ENCODE results near the gene FANCD2.
A peak's percentile ranks its signal among the peaks of the same experiment; 100 is the strongest.
"Not testable (repeated sequence)": the region's sequence is repeated elsewhere in the genome, so short reads cannot be mapped to it uniquely, and the experiment has no call there.

FANCD2 gene

DNA sequence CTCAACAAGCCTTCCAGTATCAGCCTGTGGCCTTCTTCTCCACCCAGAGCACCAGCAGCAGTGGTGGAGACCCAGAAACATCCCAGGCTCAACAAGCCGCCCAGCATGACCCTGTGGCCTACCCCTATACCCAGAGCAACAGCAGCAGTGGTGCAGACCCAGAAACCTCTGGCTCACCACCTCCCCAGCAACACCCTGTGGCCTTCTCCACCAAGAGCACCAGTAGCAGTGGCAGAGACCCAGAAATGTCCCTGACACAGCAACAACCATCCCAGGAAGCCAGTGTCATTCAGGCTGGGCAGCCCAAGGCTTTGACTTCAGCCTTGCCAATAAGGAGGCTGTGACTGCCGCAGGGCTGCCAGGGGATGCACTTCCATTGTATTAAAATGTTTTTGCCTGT lies 23.3 kb upstream of the FANCD2 start:
- Histone ChIP-seq H3K27ac (no peak overlapping the region), H3K9me3 (ENCODE audit: low read depth, low read length) (no peaks in the 10 kb centered on the region), H3K36me3 (ENCODE audit: insufficient read depth, low read length) (peaks cover 9% of the 10 kb centered on the region), H3K9ac (ENCODE audit: insufficient read length) (no peak overlapping the region), H3K4me3 (no peak overlapping the region)
- no peak for DNase-seq (ENCODE audit: low read depth, low spot score)
- TF ChIP-seq POLR2AphosphoS5 (IDR thresholded peaks at IDR 0.05; ENCODE audit: borderline replicate concordance, low read depth, low read length) = no peak

DNA sequence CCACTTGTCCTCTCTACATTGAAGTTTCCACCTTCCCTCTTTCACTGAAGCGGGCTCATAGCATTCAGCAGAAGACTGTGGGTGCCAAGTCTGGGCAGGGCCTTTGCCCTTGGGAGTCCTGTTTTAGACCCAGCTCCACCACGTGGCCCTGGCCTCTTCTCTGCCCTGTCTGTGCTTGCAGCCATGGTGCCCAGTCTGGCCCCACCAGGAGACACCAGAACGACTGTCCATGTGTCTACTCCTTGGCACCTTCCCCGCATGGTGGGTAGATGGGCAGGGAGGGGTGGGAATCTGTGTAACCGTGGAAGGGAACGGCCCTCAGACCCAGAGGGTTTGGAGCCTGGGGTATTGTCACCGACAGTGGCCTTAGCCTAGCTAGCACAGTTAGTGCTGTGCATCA lies 21.7 kb upstream of the FANCD2 start:
- H3K9ac ChIP-seq (ENCODE audit: insufficient read length) = no peak overlapping the region
- H3K27ac ChIP-seq = no peak overlapping the region
- H3K36me3 ChIP-seq (ENCODE audit: insufficient read depth, low read length) = peaks cover 2% of the 10 kb centered on the region; the same call in 1 of the 2 replicates
- TF ChIP-seq FOXP2 (optimal IDR thresholded peaks at IDR 0.05; ENCODE audit: control extremely low read depth, extremely low read length, insufficient read depth) (no peak), EZH2 (IDR thresholded peaks at IDR 0.05) (no peak), POLR2AphosphoS5 (IDR thresholded peaks at IDR 0.05; ENCODE audit: borderline replicate concordance, low read depth, low read length) (no peak)
- H3K9me3 ChIP-seq (ENCODE audit: low read depth, low read length) = no peaks in the 10 kb centered on the region
- DNase-seq (ENCODE audit: low read depth, low spot score) = no peak
- H3K4me3 ChIP-seq = no peak overlapping the region

DNA sequence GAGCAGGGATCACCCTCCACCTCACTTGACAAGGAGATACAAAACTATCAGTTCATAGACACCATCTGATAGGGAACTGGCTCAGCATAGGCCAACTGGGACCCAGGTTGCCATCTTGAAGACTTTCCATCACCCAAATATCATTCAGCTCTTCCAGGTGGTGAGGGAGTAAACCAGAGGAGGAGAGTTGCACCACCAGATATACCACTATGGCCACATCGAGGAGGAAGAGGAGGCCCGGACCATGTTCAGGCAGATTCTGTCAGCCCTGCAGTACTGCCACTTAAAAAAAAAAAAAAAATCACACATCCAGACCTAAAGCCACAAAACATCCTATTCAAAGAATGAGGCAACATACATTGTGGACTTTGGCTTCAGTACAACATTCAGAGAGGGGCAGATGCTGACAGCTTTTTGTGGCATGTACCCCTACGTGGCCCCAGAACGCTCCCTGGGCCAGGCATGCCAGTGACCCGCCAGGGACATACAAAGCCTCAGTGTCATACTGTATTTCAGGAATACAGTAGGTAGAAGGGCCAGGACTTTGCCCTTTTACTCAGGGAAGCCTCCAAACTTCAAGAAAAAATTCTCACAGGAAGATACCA lies 21.2 kb upstream of the FANCD2 start:
- DNase-seq (ENCODE audit: low read depth, low spot score) = no peak
- no peak overlapping the region for H3K4me3 ChIP-seq
- TF ChIP-seq POLR2AphosphoS5 (IDR thresholded peaks at IDR 0.05; ENCODE audit: borderline replicate concordance, low read depth, low read length) = no peak
- no peak for TF ChIP-seq FOXP2 (optimal IDR thresholded peaks at IDR 0.05; ENCODE audit: control extremely low read depth, extremely low read length, insufficient read depth)
- TF ChIP-seq EZH2 (IDR thresholded peaks at IDR 0.05) = no peak
- no peak overlapping the region for H3K9ac ChIP-seq (ENCODE audit: insufficient read length)
- H3K9me3 ChIP-seq (ENCODE audit: low read depth, low read length) = no peaks in the 10 kb centered on the region
- H3K36me3 ChIP-seq (ENCODE audit: insufficient read depth, low read length) = no peaks in the 10 kb centered on the region; the same call in 1 of the 2 replicates
- no peak overlapping the region for H3K27ac ChIP-seq

DNA sequence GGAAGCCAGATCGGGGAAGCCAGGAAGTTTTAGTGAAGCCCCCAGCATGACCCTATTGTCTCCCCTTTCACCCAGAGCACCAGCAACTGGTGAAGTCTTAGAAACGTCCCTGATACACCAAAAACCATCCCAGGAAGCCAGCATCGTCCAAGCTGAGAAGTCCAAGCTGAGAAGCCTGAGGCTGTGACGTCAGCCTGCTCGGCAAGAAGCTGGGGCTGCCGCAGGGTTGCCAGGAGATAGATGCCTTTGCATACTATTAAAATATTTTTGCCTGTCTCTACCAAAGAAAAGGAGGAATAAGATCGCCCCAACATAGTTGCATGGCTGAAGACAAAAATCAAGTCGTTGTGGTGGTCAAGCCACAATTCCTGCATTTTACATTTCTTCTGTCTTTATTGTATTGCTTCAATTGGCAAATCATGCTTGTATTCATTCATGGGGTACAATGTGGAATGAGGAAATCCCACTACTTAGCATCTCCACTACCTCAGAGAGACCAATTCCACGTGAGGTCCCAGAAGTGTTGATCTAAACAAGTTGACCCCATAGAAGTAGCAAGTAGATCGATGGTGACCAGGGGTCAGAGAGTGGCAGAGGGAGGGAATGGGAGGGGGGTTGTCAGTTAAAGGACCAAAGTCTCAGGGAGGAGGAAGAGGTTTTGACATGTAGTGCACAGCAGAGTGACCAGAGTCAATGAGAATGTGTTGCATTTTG lies 20.0 kb upstream of the FANCD2 start:
- Histone ChIP-seq H3K36me3 (ENCODE audit: insufficient read depth, low read length) (no peaks in the 10 kb centered on the region), H3K4me3 (no peak overlapping the region), H3K27ac (no peak overlapping the region), H3K9me3 (ENCODE audit: low read depth, low read length) (no peaks in the 10 kb centered on the region), H3K9ac (ENCODE audit: insufficient read length) (no peak overlapping the region)
- DNase-seq (ENCODE audit: low read depth, low spot score) = no peak
- TF ChIP-seq POLR2AphosphoS5 (IDR thresholded peaks at IDR 0.05; ENCODE audit: borderline replicate concordance, low read depth, low read length) (0 out of 2 replicates have a peak, but pooled peaks have one; percentile 41), FOXP2 (optimal IDR thresholded peaks at IDR 0.05; ENCODE audit: control extremely low read depth, extremely low read length, insufficient read depth) (no peak), EZH2 (IDR thresholded peaks at IDR 0.05) (no peak)

DNA sequence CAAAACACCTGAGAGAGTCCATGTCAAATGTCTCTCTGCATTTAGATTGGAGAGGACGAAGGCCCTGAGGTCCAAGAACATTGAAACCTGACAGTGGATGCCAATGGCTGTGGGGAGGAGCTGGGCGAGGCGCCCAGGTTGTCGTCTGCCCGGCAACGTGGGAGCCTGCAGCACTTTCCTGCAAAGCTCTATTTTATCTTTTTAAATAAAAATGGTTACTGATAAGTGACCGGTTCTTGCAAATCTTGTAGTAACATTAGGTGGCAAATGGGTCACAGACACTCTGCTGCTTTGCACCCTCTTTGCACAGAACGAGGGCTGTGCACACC lies 19.5 kb upstream of the FANCD2 start:
- Histone ChIP-seq H3K36me3 (ENCODE audit: insufficient read depth, low read length) (no peaks in the 10 kb centered on the region), H3K9me3 (ENCODE audit: low read depth, low read length) (no peaks in the 10 kb centered on the region), H3K4me3 (no peak overlapping the region), H3K27ac (no peak overlapping the region), H3K9ac (ENCODE audit: insufficient read length) (no peak overlapping the region)
- DNase-seq (ENCODE audit: low read depth, low spot score) = no peak
- TF ChIP-seq FOXP2 (optimal IDR thresholded peaks at IDR 0.05; ENCODE audit: control extremely low read depth, extremely low read length, insufficient read depth) (no peak), POLR2AphosphoS5 (IDR thresholded peaks at IDR 0.05; ENCODE audit: borderline replicate concordance, low read depth, low read length) (no peak), EZH2 (IDR thresholded peaks at IDR 0.05) (no peak)

DNA sequence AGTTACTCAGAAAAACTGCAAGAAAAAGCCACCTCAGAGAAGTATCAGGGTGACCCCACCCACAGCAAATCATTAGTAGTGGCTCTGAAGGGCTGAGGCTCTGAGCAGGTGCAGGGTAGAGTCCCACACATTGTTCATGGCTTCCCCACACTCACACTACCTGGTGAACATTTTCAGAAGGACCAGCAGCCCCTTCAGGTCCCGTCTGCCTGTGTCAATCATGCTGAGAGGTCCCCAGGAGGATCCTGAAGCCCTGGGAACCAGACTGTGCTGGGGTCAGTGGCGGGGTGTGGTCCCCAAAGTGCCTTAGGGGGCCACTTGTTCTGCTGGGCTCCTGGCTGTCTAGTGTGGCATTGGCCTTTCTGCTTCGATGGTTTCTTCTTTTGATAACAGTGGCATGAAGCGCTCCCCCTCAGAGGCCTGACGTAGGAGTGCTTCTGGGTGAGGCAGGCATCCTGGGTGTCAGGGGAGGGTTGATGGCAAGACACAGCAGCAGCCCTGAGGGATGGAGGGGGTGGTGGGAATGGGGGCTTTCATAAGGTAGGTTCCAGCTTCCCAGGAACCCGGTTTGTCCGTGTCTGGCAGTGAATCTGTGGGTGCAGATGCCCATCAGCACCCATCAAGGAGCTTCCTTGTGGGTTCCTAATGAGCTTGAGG lies 19.0 kb upstream of the FANCD2 start:
- DNase-seq (ENCODE audit: low read depth, low spot score) = no peak
- no peak for TF ChIP-seq FOXP2 (optimal IDR thresholded peaks at IDR 0.05; ENCODE audit: control extremely low read depth, extremely low read length, insufficient read depth)
- no peak for TF ChIP-seq EZH2 (IDR thresholded peaks at IDR 0.05)
- no peak for TF ChIP-seq POLR2AphosphoS5 (IDR thresholded peaks at IDR 0.05; ENCODE audit: borderline replicate concordance, low read depth, low read length)
- Histone ChIP-seq H3K9ac (ENCODE audit: insufficient read length) (no peak overlapping the region), H3K27ac (no peak overlapping the region), H3K36me3 (ENCODE audit: insufficient read depth, low read length) (no peaks in the 10 kb centered on the region), H3K4me3 (no peak overlapping the region), H3K9me3 (ENCODE audit: low read depth, low read length) (no peaks in the 10 kb centered on the region)

DNA sequence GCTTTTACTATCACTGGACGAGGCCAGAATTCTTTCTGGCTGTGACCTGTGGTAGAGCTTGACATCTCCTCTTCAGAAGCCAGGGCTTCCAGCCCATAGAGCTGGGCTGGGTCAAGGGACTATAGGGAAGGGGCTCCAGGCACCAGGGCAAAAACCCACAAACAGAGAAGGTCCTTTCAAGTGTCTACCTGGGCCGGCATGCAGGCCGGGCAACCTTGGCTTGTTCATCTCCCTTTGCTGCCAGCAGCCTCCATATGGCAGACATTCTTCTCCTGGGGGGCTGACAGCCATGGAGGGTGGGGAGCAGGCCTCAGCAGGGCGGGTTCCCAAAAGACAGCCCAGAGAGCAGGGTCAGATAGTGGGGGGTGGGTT lies 18.0 kb upstream of the FANCD2 start:
- DNase-seq (ENCODE audit: low read depth, low spot score); H3K9me3 ChIP-seq (ENCODE audit: low read depth, low read length); H3K36me3 ChIP-seq (ENCODE audit: insufficient read depth, low read length); H3K27ac ChIP-seq; H3K9ac ChIP-seq (ENCODE audit: insufficient read length); H3K4me3 ChIP-seq: not testable (repeated sequence)

DNA sequence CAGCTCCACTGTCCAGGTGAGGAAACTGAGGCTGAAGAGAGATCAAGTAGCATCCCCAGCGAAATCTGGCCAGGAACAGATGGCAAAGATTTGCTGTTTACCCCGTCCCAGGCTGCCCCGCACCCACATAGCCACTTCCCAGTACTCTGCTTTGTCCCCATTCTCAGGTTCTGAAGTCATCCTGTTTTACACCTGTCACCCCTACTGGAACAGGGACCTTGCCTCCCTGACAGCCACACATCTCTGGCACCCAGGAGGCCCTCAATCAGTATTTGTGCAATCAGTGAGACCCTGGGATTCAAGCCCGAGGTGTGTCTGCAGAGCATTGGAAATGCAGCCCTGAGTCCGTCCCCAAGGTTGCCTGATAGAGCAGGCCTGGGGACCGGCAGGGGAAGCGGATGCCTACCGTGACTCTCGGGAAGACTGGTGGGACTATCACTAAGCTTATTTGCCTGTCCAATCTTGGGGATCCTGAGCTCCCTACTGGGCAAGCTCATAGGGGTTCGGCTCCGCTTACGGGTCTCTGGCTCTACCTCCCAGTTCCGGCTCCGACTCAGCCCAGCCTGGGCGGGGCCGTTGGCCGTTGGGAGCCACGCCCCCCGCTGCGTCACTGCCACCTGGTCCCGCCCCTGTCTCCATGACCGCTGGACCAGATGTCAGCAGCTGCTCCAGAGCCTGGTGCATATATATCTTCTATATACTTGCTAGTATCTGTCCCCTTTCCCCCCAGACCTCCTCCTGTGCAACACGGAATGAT lies 17.5 kb upstream of the FANCD2 start:
- DNase-seq (ENCODE audit: low read depth, low spot score) = no peak
- H3K9me3 ChIP-seq (ENCODE audit: low read depth, low read length) = no peaks in the 10 kb centered on the region
- H3K36me3 ChIP-seq (ENCODE audit: insufficient read depth, low read length) = no peaks in the 10 kb centered on the region
- H3K27ac ChIP-seq = no peak overlapping the region
- no peak for TF ChIP-seq EZH2 (IDR thresholded peaks at IDR 0.05)
- no peak for TF ChIP-seq FOXP2 (optimal IDR thresholded peaks at IDR 0.05; ENCODE audit: control extremely low read depth, extremely low read length, insufficient read depth)
- TF ChIP-seq POLR2AphosphoS5 (IDR thresholded peaks at IDR 0.05; ENCODE audit: borderline replicate concordance, low read depth, low read length) = no peak
- H3K4me3 ChIP-seq = peak overlapping the region; percentile 53
- H3K9ac ChIP-seq (ENCODE audit: insufficient read length) = no peak overlapping the region

All from SK-N-MC (cell line).